Measurements from ENCODE around the gene MYH14. TPM values are rescaled to one million over a fixed set of nuclear protein-coding genes. Genes with fewer than 3 reads are reported as not detected.
"Not testable (repeated sequence)": the region's sequence is repeated elsewhere in the genome, so short reads cannot be mapped to it uniquely, and the experiment has no call there.

The MYH14 gene
- total RNA-seq, 5 donors from 2014 or later (not counting 1 experiment from before 2014, with no cell fraction given) = 0.23 to 0.79 (median 0.70) TPM; not detected in 2

DNA sequence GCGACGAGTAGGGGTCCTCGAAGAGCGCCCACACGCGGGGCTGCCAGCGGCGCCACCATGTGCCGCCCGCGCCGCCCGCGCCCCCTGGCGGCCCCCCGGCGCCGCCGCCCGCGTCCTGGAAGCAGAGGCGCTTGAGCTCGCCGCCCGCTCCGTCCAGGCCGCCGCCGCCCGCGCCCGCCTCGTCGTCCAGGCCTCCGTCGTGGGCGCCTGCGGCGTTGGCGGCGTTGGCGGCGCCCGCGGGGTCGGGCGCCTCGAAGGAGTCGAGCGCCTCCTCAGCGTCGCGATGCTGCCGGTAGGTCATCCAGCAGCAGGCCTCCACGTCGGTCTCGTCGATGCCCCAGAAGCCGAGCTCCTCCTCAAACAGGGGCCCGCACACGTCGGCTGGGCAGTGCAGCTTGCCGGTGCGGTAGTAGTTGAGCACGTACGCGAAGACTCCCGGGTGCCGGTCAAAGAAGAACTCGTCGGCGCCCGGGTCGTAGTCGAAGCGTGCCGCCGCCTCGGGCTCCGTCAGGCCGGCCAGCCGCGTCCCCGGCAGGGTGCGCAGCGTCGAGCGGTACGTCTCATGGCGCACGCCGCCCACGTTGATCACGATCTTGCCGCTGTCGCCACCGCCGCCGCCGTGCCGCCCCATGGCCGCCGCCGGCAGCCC lies 124.9 kb downstream of the MYH14 start:
- DNase-seq (peak in 3 of 35 experiments; percentile 16 to 46 (median 22)), ATAC-seq (replicated peaks in 1 of 4) (peak in 1 of 4 experiments; percentile 1)
- H3K36me3 ChIP-seq (ENCODE audit: control insufficient read depth in 2 of 2, extremely low read depth in 1 of 2, insufficient read depth in 1 of 2, low read length in 1 of 2) = no peaks in the 10 kb centered on the region
- CTCF ChIA-PET = interaction anchor here (0.6 to 1.4 kb wide), 6 partner anchors 13 to 397 kb away, joined by 3 to 6 read pairs (median 4); partner anchors contain the start of gene JOSD2 (in 1 of the 2)
- Mint-ChIP-seq H3K9me3 (peaks cover 3 to 10% (median 5%) of the 10 kb centered on the region in 3 donors), H3K4me1 (peaks cover 46 to 66% (median 50%) of the 10 kb centered on the region in 3 donors), H3K4me3 (peak overlapping the region in 1 of 3 donors; percentile 70), H3K27ac (no peak overlapping the region), H3K36me3 (peaks cover 4% of the 10 kb centered on the region), H3K27me3 (peaks cover 51 to 59% of the 10 kb centered on the region in 2 donors)
- H3K27ac ChIP-seq (ENCODE audit: low read length) = no peak overlapping the region
- no peaks in the 10 kb centered on the region for H3K9me3 ChIP-seq
- H3K4me3 ChIP-seq (ENCODE audit: control insufficient read depth in 1 of 2, extremely low read depth in 1 of 2, low read length in 1 of 2) = peak overlapping the region in 1 of 2 donors; percentile 25
- peaks cover 8 to 86% of the 10 kb centered on the region in 2 experiments for H3K27me3 ChIP-seq (replicated peaks in 1 of 2; ENCODE audit: control insufficient read depth in 2 of 2, extremely low read depth in 1 of 2, insufficient read depth in 2 of 2, low read length in 1 of 2)
- 4% methylated on average over 104 of the region's 104 CpGs for WGBS (ENCODE audit: insufficient coverage)
- peaks cover 2 to 75% of the 10 kb centered on the region in 2 experiments for H3K4me1 ChIP-seq (ENCODE audit: control insufficient read depth in 1 of 2, extremely low read depth in 1 of 2, insufficient read depth in 2 of 2, low read length in 2 of 2)
- POLR2A ChIA-PET = interaction anchor here in 1 of 2 donors (0.6 kb wide), 2 partner anchors 12 to 52 kb away, joined by 4 to 5 read pairs; no protein-coding TSS in a partner anchor

DNA sequence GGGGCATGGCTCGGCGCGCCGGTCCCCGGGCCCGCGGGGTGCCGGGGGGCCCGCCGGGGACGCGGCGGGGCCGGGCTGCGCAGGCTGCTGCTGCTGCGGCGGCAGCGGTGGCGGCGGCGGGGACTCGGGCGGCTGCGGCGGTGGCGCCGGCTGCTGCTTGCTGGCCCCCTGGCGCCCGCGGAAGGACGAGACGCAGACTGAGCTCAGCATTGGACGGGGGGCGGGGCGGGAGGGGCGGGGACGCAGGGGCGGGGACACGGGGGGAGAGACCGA lies 125.4 kb downstream of the MYH14 start:
- ChIA-PET CTCF (interaction anchor here (0.6 to 1.4 kb wide), 6 partner anchors 12 to 396 kb away, joined by 3 to 6 read pairs (median 4); partner anchors contain the start of gene JOSD2 (in 1 of the 2)), POLR2A (interaction anchor here in 1 of 2 donors (0.6 kb wide), 2 partner anchors 12 to 53 kb away, joined by 4 to 5 read pairs; no protein-coding TSS in a partner anchor)
- DNase-seq = no peak
- Histone ChIP-seq H3K9me3 (no peaks in the 10 kb centered on the region), H3K27me3 (replicated peaks in 1 of 2; ENCODE audit: control insufficient read depth in 2 of 2, extremely low read depth in 1 of 2, insufficient read depth in 2 of 2, low read length in 1 of 2) (peaks cover 8 to 88% of the 10 kb centered on the region in 2 experiments), H3K27ac (ENCODE audit: low read length) (no peak overlapping the region), H3K4me1 (ENCODE audit: control insufficient read depth in 1 of 2, extremely low read depth in 1 of 2, insufficient read depth in 2 of 2, low read length in 2 of 2) (peaks cover 2 to 80% of the 10 kb centered on the region in 2 experiments), H3K36me3 (ENCODE audit: control insufficient read depth in 2 of 2, extremely low read depth in 1 of 2, insufficient read depth in 1 of 2, low read length in 1 of 2) (no peaks in the 10 kb centered on the region), H3K4me3 (ENCODE audit: control insufficient read depth in 1 of 2, extremely low read depth in 1 of 2, low read length in 1 of 2) (no peak overlapping the region)
- no peak for ATAC-seq (replicated peaks in 1 of 4)
- Mint-ChIP-seq H3K27me3 (peaks cover 51 to 59% of the 10 kb centered on the region in 2 donors), H3K4me1 (peaks cover 50 to 71% (median 54%) of the 10 kb centered on the region in 3 donors), H3K27ac (no peak overlapping the region), H3K36me3 (peaks cover 4% of the 10 kb centered on the region), H3K4me3 (peak overlapping the region in 2 of 3 donors; percentile 81 to 84), H3K9me3 (peaks cover 3 to 10% (median 5%) of the 10 kb centered on the region in 3 donors)
- WGBS (ENCODE audit: insufficient coverage) = under 1% methylated on average over 18 of the region's 40 CpGs

DNA sequence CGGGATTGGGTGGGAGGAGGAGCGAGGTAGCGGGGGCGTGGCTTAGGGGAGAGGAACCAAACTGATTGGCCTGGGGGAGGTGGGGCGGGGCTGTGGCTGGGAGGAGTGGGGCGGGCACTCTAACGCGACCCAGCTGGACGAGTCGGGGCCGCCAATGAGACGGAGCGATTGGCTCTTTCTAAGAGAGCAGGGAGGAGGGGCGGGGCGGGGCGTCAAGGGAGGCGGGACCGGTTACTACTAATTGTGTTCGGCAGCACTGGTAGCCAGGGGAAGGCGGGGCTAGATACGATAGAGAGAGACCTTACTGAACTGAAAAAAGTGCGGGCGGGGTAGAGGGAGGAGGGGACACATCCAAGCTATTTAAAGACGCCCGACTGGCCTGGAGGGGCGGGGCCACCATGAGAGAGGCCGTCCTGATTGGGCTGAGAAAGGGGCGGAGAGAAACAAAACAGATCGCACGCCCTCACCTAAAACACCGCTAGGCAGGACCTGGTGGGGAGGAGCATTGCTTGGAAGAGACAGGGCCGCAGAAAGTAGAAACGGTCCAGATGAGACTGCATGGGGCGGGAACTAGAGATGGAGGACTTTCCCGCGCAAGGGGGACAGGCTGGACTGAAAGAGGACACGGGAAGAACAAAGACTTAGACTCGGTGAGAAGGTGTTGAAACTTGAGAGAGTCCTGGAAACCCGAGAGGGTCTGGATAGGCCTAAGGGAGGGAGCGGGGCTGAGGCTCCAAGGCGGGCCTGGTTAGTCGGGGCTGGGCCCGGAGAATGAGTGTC lies 125.9 kb downstream of the MYH14 start, which contains the start of gene KCNC3:
TSS of gene KCNC3 (minus strand) at position 232 of the 780 bp plus-strand sequence. CDS start 295 bp downstream, outside the sequence.
- peak within 1 kb of the TSS; percentile 73 to 92 for H3K27ac Mint-ChIP-seq
- peaks cover 4% of the 10 kb centered on the region for H3K36me3 Mint-ChIP-seq
- 7% methylated on average over 28 of the region's 43 CpGs for WGBS (ENCODE audit: insufficient coverage)
- Histone ChIP-seq H3K4me3 (ENCODE audit: control insufficient read depth in 1 of 2, extremely low read depth in 1 of 2, low read length in 1 of 2) (peak within 1 kb of the TSS; percentile 15 to 36), H3K4me1 (ENCODE audit: control insufficient read depth in 1 of 2, extremely low read depth in 1 of 2, insufficient read depth in 2 of 2, low read length in 2 of 2) (peaks cover 3 to 85% of the 10 kb centered on the region in 2 experiments), H3K27me3 (replicated peaks in 1 of 2; ENCODE audit: control insufficient read depth in 2 of 2, extremely low read depth in 1 of 2, insufficient read depth in 2 of 2, low read length in 1 of 2) (peaks cover 8 to 88% of the 10 kb centered on the region in 2 experiments), H3K9me3 (no peaks in the 10 kb centered on the region), H3K27ac (ENCODE audit: low read length) (peak within 1 kb of the TSS; percentile 28), H3K36me3 (ENCODE audit: control insufficient read depth in 2 of 2, extremely low read depth in 1 of 2, insufficient read depth in 1 of 2, low read length in 1 of 2) (no peaks in the 10 kb centered on the region)
- ChIA-PET CTCF (interaction anchor here (0.6 to 1.4 kb wide), 6 partner anchors 12 to 396 kb away, joined by 3 to 6 read pairs (median 4); partner anchors contain the start of gene JOSD2 (in 1 of the 2)), POLR2A (interaction anchor here in 1 of 2 donors (0.6 kb wide), 2 partner anchors 11 to 53 kb away, joined by 4 to 5 read pairs; no protein-coding TSS in a partner anchor)
- H3K4me1 Mint-ChIP-seq = peaks cover 54 to 75% (median 58%) of the 10 kb centered on the region in 3 donors
- peak; percentile 54 to 69 (median 60) for ATAC-seq (replicated peaks in 1 of 4)
- peak within 1 kb of the TSS; percentile 69 to 84 (median 81) for H3K4me3 Mint-ChIP-seq
- peaks cover 51 to 60% of the 10 kb centered on the region in 2 donors for H3K27me3 Mint-ChIP-seq
- peaks cover 3 to 10% (median 5%) of the 10 kb centered on the region in 3 donors for H3K9me3 Mint-ChIP-seq
- peak; percentile 51 to 93 (median 84) for DNase-seq

DNA sequence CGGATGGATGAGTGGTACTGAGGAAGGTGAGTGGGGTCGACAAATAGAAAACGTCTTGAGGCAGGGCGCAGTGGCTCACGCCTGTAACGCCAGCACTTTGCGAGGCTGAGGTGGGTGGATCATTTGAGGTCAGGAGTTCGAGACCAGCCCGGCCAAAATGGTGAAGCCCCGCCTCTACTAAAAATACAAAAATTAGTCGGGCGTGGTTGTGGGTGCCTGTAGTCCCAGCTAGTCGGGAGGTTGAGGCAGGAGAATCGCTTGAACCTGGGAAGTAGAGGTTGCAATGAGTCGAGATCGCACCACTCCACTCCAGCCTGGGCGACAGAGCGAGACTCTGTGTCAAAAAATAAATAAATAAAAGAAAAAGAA lies 126.5 kb downstream of the MYH14 start:
- H3K27ac ChIP-seq (ENCODE audit: low read length); H3K9me3 ChIP-seq; ATAC-seq (replicated peaks in 1 of 4); H3K36me3 ChIP-seq (ENCODE audit: control insufficient read depth in 2 of 2, extremely low read depth in 1 of 2, insufficient read depth in 1 of 2, low read length in 1 of 2); H3K36me3 Mint-ChIP-seq; DNase-seq; POLR2A ChIA-PET: not testable (repeated sequence)
- Mint-ChIP-seq H3K27ac (peak overlapping the region; percentile 73 to 92), H3K27me3 (peaks cover 54 to 59% of the 10 kb centered on the region in 2 donors), H3K4me3 (peak overlapping the region; percentile 69 to 84 (median 81)), H3K9me3 (peaks cover 3 to 10% (median 5%) of the 10 kb centered on the region in 3 donors), H3K4me1 (peaks cover 54 to 72% (median 58%) of the 10 kb centered on the region in 3 donors)
- CTCF ChIA-PET = interaction anchor here in 1 of 2 donors (1.4 kb wide), 1 partner anchor 181 kb away, joined by 3 read pairs; the partner anchor contains the start of gene JOSD2
- Histone ChIP-seq H3K27me3 (replicated peaks in 1 of 2; ENCODE audit: control insufficient read depth in 2 of 2, extremely low read depth in 1 of 2, insufficient read depth in 2 of 2, low read length in 1 of 2) (peaks cover 8 to 88% of the 10 kb centered on the region in 2 experiments), H3K4me1 (ENCODE audit: control insufficient read depth in 1 of 2, extremely low read depth in 1 of 2, insufficient read depth in 2 of 2, low read length in 2 of 2) (peaks cover 3 to 85% of the 10 kb centered on the region in 2 experiments), H3K4me3 (ENCODE audit: control insufficient read depth in 1 of 2, extremely low read depth in 1 of 2, low read length in 1 of 2) (peak overlapping the region in 1 of 2 donors; percentile 15)
- WGBS (ENCODE audit: insufficient coverage) = 16% methylated on average over 4 of the region's 18 CpGs

DNA sequence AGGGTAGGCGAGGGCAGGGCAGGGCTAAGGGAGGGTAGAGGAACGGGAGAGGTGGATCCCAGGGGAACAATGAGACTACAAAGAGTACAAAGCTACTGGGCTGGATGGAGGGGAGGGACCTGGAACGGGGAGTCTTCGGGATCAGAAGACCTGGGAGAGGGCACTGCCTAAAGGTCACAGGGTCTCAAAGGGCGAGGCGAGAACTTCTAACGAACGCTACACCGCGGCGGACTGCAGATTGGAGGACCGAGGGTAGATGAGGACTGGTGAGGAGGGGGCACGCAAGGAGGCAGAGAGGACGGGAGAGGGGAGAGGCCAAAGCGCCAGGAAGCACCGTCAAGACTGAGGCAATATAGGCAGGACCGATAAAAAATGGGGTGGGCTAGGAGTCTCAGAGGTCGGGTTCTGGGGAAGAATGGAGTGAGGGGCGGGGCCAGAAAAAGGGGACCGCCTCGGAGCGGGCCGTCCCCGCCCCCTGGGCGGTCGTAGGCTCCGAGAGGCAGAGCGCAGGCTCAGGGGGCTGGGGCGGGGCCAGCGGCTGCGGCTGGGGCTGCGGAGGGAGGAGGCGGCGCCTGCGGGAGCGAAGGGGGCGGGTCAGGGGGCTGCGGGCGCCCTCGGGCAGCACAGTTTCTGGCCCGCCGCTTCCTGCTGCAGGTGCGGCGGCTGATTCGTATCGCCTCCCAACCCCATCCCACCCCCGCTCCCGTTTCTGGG lies 127.1 kb downstream of the MYH14 start:
- Mint-ChIP-seq H3K9me3 (peaks cover 3 to 10% (median 5%) of the 10 kb centered on the region in 3 donors), H3K4me1 (peaks cover 54 to 75% (median 61%) of the 10 kb centered on the region in 3 donors), H3K4me3 (peak overlapping the region; percentile 61 to 84 (median 69)), H3K27me3 (peaks cover 60 to 65% of the 10 kb centered on the region in 2 donors), H3K27ac (peak overlapping the region in 1 of 2 donors; percentile 73), H3K36me3 (peaks cover 4% of the 10 kb centered on the region)
- no peaks in the 10 kb centered on the region for H3K36me3 ChIP-seq (ENCODE audit: control insufficient read depth in 2 of 2, extremely low read depth in 1 of 2, insufficient read depth in 1 of 2, low read length in 1 of 2)
- H3K4me1 ChIP-seq (ENCODE audit: control insufficient read depth in 1 of 2, extremely low read depth in 1 of 2, insufficient read depth in 2 of 2, low read length in 2 of 2) = peaks cover 3 to 81% of the 10 kb centered on the region in 2 experiments
- peak; percentile 43 to 54 (median 50) for ATAC-seq (replicated peaks in 1 of 4)
- H3K27ac ChIP-seq (ENCODE audit: low read length) = no peak overlapping the region
- H3K9me3 ChIP-seq = no peaks in the 10 kb centered on the region
- WGBS (ENCODE audit: insufficient coverage) = 6% methylated on average over 43 of the region's 48 CpGs
- CTCF ChIA-PET = no interaction called here
- H3K27me3 ChIP-seq (replicated peaks in 1 of 2; ENCODE audit: control insufficient read depth in 2 of 2, extremely low read depth in 1 of 2, insufficient read depth in 2 of 2, low read length in 1 of 2) = peaks cover 8 to 88% of the 10 kb centered on the region in 2 experiments
- H3K4me3 ChIP-seq (ENCODE audit: control insufficient read depth in 1 of 2, extremely low read depth in 1 of 2, low read length in 1 of 2) = peak overlapping the region; percentile 24 to 55
- DNase-seq = peak; percentile 41 to 87 (median 73)
- POLR2A ChIA-PET = no interaction called here

Measured in T-cell (primary cell).